Posterior cingulate gyrus (tissue), 11 donors: Measurements from ENCODE around the gene GNPAT.

Experiments
- DNase-seq, 10 donors: peaks; one replicate each; pipeline versions ENCODE4 v3.0.0 to v3.0.0-alpha.2; 2020 to 2021; ENCODE audit warnings: mixed read lengths in 3 of 10
- intact Hi-C: fragments of 100-400 bp; cut with DNase I; formaldehyde crosslinking; loops from one replicate; pipeline ENCODE4 v1.15.1; 2023

Gene GNPAT

DNA sequence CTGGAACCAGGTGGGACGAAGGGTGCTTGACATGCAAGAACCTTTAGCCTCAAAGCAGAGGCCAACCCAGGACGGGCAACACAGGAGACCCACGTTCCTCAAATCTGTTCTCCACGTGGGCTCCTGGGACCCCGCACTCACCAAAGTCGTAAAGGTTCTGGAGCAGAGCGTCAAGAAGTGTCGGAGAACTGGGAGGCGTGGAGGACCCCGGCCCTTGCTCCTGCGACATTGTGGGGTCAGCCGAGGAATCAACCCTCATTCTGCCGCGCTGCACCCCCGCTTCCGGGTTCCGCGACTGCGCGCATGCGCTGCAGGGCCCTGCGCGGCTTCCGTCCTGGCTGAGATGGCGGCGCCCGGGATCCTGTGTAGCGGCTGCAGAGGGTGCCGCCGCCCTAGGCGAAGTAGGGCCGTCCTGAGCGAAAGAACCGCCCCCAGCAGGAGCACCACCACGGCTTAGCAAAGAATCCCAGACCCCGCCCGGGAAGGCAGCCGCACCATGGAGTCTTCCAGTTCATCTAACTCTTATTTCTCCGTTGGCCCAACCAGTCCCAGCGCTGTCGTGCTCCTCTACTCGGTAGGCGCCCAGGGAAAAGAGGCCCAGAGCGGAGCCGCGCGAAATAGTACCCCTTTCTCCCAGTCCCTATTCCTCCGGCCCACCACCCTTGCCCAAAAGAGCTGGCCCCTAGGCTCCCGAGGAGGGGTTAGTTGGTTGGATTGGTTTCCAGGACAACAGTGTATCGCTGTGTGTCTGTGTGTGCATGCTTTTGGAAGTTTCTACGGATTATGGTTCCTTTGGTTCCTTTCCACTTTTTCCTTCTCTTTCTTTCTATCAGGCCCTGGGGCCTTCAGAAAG, at the start of gene GNPAT:
GNPAT (plus strand) TSS at position 330 of the 853 bp plus-strand sequence; CDS start at position 497, 167 bp downstream.
- peak; percentile 75 to 97 (median 85) for DNase-seq
- intact Hi-C loops = loop anchor here (5.0 kb wide), 1 partner anchor 96 kb away; the partner anchor contains the start of genes EXOC8 and SPRTN

DNA sequence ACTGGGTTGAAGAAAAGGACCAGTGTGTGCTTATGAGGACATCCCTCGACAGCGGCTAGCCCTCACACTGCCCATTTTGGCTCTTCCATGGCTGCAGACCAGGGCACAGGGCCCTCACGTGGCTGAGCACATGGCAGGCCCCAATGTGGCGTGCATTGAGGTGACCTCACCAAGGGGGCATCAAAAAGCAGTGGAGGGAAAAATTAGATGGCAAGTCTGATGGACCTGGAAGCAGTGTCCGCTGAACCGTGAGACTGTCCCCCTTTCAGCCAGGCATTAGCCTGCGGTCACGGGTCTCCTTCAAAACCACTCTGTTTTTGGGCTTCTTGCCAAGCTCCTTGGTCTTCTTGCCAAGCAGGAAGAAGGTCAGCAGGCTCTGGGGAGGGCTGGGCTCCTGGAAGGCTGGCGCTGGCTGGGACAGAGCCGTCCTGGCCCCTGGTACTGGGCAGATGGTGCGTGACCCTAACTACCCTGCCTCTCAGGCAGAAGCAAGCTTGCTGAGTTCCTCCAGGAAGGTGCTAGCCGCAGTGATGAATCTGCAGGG, 48.3 kb upstream of the GNPAT start:
- intact Hi-C loops = no loop called here
- peak in 8 of 10 donors; percentile 28 to 86 (median 35) for DNase-seq

DNA sequence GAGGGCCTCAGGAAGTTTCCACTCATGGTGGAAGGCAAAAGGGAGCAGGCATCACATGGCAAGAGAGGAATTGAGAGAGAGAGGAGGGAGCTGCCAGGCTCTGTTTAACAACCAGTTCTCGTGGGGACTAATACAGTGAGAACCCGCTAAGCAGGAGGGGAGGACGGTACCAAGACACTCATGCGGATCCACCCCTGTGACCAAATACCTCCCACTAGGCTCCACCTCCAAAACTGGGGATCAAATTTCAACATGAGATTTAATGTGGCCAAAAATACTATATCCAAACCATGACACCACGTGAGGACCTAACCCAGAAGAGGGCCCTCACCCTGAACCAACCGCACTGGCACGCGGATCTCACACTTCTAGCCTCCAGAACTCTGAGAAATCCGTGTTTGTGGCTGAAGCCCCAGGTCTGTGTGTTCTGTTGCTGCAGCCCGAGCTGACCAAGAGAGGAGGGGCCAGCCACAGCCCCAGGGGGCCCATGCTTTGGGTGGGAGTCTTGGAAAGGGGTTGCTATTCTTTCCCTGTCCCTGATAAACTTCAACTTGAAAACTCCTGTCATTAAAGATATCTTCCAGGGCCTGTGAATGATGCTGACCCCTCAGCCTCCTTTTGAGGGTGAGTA, 47.2 kb upstream of the GNPAT start:
- peak in 1 of 10 donors; percentile 57 for DNase-seq
- intact Hi-C loops = no loop called here

DNA sequence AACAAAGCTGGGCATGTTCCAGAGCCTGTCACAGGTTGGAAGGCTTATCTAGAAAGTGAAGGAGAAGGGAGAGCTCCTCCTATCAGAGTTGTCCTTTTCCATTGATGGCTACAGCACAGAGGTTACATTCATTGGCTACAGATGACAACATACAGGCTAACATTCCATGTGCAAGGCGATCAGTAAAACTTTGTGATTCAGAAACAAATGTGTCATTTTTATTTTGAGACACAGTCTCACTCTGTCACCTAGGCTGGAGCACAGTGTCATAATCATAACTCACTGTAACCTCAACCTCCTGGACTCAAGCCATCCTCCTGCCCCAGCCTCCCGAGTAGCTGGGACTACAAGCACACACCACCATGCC, 46.6 kb upstream of the GNPAT start:
- intact Hi-C loops = no loop called here
- DNase-seq = no peak

DNA sequence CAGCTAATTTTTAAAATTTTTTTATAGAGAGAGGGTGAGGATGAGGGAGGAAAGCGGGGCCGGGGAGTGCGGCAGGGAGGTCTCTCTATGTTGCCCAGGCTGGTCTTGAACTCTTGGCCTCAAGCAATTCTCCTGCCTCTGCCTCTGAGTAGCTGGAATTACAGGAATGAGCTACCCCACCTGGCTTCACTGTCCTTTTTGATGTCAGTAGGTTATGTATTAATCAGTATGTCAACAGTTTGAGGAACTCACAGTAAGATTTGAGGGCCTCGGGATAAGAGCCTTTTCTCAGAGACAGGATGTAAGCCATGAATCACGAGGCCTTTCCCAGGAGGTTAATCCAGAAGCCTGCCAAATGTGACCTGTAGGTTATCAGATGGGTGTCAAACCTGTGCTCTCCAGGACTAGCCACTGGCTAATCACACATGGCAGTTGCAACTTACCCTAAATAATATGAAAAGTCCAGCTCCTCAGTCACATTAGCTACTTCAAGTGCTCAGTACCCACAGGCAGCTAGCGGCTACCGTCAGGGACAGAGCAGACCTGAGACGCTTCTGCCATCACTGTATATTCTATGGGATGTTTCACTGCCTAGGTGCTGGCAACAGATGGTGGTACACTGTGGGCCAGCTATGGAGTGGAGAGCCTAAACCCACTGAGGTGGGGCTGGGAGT, 46.0 kb upstream of the GNPAT start:
- intact Hi-C loops = no loop called here
- DNase-seq = peak in 1 of 10 donors; percentile 25

DNA sequence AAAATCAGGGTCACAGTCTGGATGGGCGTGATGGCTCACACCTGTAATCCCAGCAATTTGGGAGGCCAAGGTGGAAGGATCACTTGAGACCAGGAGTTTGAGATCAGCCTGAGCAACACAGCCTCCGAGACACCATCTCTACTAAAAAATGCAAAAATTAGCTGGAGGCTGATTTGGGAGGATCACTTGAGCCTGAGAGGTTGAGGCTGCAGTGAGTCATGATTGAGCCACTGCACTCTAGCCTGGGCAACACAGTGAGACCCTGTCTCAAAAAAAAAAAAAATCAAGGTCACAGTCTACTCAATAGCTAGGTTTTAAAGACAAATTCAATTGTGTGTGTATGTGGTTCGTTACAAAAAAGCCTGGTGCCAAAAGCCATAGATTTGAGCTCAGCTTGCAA, 44.7 kb upstream of the GNPAT start:
- intact Hi-C loops = no loop called here

DNA sequence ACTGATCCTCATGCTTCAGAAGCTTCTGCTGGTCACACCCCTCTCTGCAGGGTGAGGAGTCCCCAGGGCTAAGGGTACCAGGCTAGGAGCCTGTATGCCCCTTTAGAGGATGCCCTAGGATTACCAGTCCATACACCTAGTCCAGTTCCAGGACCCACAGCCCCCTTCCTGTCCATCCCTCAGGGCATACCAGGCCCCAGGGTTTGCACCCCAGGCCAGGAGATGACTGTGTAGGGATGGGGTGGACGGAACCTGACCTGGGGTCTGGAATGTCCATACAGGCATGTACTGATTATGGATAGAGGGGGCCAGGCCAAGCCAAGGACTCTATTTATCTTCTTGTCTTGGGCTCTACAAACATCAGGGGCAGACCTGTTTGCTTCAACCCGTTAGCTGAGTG, 44.3 kb upstream of the GNPAT start:
- DNase-seq = no peak
- intact Hi-C loops = no loop called here

More for the DNA sequence above, 44.7 kb upstream of the GNPAT start:
- no peak for DNase-seq

DNA sequence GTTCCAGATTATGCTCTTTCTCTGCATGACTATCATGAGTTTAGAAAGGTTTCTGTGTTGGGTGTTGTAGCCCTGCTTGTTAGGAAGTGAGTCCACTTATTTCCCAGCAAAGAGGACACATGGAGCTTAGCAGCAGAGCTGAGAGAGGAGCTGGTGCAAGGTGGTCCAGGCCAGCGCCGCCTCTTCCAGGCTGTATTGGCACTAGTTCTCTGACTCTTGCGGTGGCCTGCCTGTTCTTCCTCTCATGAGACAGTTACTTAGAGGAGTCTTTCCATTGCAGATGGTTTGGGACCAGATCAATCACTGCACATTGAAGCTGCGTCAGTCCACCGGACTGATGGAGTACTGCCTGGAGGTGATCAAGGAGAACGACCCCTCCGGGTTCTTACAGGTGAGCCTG, 41.1 kb upstream of the GNPAT start:
- DNase-seq = peak in 1 of 10 donors; percentile 47
- intact Hi-C loops = no loop called here

DNA sequence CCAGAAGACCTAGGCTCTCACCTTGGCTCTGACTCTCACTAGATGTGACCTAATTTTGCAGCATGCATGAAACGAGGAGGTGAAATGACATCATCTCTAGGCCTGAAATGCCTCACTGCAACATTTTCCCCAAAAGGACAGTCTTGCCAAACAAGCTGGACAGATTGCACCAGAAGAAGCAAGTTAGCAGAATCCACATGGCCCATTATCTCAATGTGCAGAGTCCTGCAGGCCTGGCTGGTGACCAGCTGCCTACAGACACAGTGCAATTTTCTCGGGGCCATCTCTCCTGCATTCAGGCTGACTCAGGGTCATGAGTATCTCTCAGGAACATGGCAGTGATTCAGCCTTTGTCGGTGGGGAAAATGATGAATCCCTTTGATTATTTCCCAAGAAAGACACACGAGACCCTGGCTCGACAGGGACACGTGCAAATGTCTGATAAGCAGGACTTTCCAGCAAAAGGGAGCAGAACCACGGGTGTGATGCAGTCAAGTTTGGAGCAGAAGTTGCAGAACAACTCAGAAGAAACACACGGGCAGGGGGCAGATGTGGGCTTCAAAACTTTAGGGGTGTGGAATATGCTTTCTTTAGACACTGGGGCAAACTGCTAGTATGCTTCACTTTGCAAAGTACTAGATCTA, 40.5 kb upstream of the GNPAT start:
- DNase-seq = no peak

DNA sequence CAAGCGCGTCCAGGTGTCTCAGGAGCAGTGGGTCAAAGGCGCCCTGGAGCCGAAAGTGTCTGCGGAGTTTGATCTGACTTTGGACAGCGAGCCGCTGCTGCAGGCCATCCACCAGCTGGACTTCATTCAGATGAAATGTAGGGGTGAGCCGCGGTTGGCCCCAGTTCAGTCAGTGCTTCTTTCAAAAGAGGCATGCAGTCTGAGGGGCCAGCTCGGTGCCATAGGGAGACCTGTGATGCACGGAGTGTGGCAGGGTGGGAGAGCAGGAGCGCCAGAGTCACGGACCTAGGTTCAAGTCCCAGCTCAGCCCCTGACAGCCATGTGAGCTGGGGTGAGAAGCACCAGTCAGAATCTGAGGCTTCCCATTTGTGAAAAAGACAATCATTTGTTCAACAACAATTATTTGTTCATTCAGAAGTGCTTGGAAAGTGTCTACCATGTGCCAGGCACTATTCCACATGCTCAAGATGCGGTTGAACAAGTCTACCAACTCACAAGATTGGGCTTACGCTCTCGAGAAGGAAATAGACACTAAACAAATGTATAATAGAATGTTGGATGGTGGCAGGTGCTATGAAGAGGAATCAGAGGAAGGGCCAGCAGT, 39.5 kb upstream of the GNPAT start:
- DNase-seq = peak in 1 of 10 donors; percentile 49
- intact Hi-C loops = no loop called here

More for the DNA sequence above, 40.5 kb upstream of the GNPAT start:
- intact Hi-C loops = no loop called here

DNA sequence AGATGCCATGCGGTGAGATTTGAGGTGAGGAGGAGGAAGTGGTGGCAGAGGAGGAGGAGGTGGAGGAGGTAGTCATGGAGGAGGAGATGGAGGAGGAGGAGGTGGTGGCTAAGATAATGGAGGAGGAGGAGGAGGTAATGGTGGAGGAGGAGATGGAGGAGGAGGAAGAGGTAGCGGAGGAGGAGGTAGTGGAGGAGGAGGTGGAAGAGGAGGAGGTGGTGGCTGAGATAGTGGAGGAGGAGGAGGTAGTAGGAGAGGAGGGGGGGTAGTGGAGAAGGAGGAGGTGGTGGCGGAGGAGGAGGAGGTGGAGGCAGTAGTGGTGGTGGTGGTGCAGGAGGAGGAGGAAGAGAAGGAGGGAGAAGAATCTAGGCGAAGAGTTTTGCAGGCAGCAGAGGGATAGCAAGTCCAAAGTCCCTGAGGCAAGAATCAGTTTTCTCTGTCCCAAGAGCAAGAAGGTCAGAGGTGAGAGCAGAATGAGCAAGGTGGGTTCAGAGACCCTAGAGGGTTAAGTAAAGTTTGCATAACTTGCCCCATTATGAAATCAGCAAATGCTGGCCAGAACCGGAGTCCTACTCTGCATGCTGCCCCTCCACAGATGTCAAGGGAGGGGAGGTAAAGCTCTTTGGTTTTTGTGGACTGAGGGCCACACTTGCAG, 38.9 kb upstream of the GNPAT start:
- intact Hi-C loops = no loop called here
- DNase-seq = no peak

DNA sequence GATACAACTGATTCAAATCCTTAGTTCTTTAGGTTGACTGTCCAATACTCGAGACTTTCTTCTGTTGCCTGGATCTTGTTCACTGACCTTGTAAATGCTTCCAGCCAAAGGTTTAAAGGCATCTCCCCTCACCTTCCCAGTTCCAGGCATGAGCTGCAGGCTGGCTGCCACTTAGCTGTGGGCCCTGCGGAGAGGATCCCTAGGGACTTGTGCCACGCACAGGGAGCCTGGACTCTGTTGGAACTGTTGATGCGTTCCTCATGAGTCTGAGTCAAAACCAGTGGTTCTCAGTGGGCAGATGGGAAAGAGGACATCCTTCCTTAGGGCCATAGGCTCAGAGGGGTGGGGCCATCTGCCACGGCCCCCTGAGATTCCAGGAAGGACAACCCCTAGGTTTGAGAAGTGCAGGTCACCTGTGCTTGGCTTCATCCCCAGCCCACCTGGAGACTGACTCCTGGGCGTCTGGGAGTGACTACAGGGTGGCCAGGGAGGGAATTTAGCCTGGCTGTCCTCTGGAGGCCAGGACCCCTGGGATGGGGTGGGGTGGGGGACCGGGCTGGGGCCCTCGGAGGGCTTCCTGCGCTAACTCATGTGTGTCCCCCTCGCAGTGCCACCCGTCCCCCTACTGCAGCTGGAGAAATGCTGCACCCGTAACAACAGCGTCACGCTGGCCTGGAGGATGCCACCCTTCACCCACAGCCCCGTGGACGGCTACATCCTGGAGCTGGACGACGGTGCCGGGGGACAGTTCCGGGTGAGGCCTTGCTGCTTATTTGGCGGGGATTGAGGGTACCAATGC, 37.6 kb upstream of the GNPAT start:
- intact Hi-C loops = no loop called here

DNA sequence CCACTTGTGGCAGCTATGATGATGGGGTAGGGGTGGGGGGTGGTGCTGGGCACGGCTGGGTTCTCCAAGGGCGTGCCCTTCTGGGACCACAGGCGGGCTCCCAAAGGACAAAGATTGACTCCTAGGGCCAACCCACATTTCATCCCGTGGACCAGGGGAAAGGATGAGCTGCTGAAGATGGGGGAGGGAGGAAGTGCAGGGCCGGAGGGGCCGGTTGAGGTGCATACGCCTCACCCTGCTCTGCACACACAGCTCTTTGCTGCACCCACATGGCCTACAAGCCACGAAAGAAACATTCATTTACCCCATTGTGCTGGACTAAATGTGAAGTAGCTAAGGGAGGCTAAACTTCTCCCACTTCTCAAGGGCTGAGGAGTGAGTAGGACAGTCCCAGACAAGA, 34.2 kb upstream of the GNPAT start:
- intact Hi-C loops = loop anchor here (1.0 kb wide), 1 partner anchor 114 kb away; no protein-coding TSS in a partner anchor
- DNase-seq = no peak

More for the DNA sequence above, 37.6 kb upstream of the GNPAT start:
- peak in 1 of 10 donors; percentile 60 for DNase-seq

DNA sequence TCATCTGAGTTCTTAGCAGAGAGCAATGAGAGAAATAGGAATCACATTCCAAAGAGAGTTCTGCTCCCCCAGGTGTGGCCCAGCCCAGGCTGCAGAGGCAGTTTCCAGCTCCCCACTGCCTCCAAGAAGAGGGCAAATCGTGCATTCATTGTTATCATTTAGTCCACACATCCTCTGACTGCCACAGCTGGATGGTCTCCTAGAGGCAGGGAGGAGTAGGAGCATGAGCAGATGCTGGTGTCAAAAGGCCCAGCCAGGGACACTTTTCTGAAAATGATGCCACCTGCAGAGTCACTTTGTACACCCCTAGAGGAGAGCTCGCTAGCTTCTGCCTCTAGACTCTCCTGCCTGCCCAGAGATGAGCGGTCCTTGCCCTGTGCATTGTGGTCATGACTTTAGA, 33.6 kb upstream of the GNPAT start:
- intact Hi-C loops = loop anchor here (1.0 kb wide), 1 partner anchor 114 kb away; no protein-coding TSS in a partner anchor
- DNase-seq = no peak

DNA sequence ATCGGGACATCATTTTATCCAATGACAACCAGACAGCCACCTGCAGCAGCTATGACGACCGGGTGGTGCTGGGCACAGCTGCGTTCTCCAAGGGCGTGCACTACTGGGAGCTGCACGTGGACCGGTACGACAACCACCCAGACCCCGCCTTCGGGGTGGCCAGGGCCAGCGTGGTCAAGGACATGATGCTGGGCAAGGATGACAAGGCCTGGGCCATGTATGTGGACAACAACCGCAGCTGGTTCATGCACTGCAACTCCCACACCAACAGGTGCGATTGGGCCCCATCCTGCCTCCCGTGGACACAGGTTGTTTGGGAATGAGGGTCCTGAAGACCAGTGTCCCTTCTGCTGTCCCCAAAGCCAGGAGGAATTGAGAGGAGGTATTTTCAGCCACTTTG, 32.0 kb upstream of the GNPAT start:
- no peak for DNase-seq
- intact Hi-C loops = no loop called here

DNA sequence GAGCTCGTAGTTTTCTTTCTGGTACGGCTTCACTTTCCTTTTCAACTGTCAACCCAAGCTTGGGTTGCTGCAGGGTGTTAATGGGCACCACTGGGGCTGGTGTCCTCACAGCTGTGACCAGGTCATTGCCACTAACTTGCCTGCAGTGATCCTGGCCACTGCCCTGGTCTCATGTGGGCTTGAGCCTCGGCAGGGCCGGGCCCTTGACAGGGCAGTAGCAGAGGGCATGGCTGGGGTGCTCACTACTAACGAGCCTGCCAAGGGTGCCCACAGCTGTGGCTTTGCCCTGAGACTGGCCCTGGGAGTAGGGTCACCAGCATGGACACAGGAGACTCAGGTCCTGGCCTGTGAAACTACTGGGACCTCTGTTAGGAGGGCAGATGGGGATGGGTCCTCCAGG, 31.5 kb upstream of the GNPAT start:
- intact Hi-C loops = no loop called here
- DNase-seq = no peak

DNA sequence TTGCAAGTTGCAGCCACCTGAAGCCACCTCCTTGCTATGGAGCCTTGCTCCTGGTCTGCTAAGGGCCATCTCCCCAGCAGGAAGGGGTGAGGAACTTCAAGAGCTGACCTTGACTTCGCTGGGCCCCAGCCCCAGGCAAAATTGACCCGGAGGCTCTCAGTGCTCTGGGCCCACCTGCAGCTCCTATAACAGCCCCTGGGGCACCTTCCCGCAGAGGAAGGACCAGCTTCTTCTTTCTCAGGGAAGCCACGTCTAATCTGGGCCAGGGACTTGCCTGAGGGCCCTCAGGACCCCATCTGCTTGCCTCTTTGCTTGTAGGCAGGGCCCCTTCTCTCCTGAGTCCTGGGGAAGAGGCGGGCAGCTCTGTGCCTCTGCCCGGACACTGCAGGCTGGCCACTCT, 30.9 kb upstream of the GNPAT start:
- DNase-seq = no peak
- intact Hi-C loops = loop anchor here (5.0 to 10.0 kb wide), 3 partner anchors 235 to 408 kb away; partner anchors contain the start of genes ARV1 and TTC13
